GM19035 (cell line): ENCODE measurements around the gene EIF4E3.

Source experiments
- ATAC-seq: cut with Tn5 transposase; IDR thresholded peaks from one replicate; pipeline ENCODE4 v1.9.1; 2021; ENCODE audit not compliant: unreplicated experiment

The EIF4E3 gene

DNA sequence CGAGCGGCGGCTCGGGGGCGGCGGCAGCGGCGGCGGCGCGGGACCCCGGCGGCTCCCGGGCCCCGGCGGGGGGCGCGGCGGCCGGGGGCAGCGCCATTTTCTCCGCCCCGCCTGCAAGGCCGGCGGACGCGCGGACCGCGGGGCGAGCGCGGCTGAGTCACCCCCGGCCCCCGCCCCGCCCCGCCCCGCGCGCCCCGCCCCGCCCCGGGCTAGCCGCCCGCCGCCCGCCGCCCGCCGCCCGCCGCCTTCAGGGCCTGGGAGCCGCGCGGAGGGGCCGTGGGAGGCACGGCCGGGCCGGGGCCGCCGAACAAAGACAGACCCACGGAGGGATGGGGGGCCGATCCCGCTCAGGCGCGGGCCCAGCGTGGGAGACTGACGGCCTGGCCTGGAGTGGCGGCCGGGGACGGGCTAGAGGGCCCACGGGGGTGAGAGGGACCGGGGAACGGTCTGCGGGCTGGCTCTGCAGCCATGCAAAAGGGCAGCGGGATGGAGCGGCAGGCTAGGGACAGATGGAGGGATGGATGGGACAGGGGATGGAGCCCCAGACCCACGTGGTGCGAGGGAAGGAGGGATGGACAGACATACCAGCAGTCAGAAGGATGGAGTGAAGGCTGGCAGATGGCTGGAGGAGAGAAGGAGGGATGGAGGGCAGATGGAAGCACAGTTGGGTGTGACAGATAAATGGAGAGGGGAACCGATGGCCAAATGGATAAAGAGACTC, at the start of gene EIF4E3:
TSS of gene EIF4E3 (minus strand) at position 132 of the 721 bp plus-strand sequence. CDS start at position 97, 35 bp downstream.
- peak; percentile 47 for ATAC-seq

DNA sequence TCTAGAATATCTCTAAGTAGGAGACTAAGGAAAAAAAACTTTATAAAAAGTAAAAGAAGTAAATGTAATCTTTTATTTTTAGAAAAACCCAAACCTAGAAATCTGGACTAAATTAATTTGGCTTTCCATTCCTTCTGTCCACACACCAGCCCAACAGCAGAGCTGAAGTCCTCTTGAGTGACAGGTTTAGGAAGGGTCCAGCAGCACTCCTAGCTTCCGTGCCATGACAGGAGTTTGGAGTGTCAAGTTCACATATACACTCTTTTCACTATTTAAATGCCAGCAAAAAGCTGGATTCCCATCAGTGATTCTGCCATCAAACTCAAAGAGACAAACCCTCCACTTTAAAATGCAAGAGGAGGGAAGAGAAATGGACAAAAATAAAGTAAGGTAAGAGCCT, 46.7 kb upstream of the EIF4E3 start:
- no peak for ATAC-seq

GRCh38 chr3:71771126-71771525, 45.9 kb upstream of the EIF4E3 start:
- ATAC-seq: no peak

DNA sequence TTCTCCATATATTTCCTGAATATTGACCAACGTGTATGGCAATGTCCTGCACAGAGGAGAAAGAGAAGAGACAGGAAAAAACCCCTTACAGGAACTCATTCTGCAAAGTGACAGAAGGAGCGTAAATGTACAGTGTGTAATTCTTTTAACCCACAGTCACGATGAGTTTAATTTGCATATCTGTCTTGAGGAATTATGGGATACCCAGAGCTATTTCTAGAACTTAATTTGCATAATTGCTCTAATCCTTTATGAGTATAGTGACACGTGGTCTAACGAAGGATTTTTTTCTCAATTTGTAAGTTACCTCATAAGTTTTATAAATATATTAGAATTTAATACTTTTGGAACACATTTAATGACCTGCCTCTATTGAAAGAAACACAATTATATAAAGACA, 38.2 kb upstream of the EIF4E3 start:
- ATAC-seq: no peak

- ATAC-seq: no peak
Observed at GRCh38 chr3:71760140-71760539, 34.9 kb upstream of the EIF4E3 start.

- ATAC-seq: no peak
Observed at GRCh38 chr3:71759401-71759800, 34.2 kb upstream of the EIF4E3 start.

DNA sequence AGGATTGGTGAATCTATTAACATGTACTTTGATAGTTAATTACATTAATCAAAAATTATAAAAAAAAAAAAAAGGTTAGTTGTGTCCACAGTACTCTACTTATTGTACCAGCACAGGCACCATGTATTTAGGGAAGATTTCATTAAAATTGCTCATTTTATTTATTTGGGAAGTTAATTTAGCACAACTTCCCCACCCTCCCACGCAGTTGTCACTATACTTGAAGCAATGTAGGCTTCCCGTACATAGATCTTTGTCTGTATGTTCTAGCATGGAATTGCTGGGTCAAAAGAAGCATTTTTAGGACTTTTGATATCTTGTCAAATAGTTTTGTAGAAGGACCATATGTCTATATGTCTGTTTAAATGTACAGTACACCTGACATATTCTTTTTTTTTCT, 32.9 kb upstream of the EIF4E3 start:
- ATAC-seq: no peak

GRCh38 chr3:71754610-71755253, 29.5 kb upstream of the EIF4E3 start:
- ATAC-seq: no peak

- ATAC-seq: no peak
Observed at GRCh38 chr3:71753701-71754609, 28.8 kb upstream of the EIF4E3 start, which contains the start of gene GPR27. Gene GPR27, plus strand, starts transcription at chr3:71753855. Its CDS starts 195 bp downstream, at chr3:71754050.

- ATAC-seq: no peak
Observed at GRCh38 chr3:71752831-71753700, 27.9 kb upstream of the EIF4E3 start.

GRCh38 chr3:71751602-71752001, 26.4 kb upstream of the EIF4E3 start:
- no peak for ATAC-seq

DNA sequence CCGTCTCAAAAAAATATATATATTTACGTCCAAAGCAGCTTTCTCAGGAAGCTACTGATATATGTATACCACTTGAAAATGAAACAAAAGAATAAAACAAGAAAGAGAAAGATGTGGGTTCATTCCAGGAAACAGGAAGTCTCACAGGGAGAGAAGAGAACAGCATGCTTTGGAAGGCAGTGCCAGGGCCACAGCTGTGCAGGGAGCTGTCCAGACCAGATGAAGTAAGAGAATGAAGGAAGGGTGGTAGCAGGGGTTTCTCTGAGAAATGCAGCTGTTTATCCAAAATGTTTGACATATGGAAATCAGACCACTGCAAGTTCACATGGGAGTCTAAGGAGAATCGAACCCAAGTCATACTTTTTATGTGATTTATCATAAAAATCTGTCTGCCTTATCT, 19.5 kb upstream of the EIF4E3 start:
- ATAC-seq: no peak

DNA sequence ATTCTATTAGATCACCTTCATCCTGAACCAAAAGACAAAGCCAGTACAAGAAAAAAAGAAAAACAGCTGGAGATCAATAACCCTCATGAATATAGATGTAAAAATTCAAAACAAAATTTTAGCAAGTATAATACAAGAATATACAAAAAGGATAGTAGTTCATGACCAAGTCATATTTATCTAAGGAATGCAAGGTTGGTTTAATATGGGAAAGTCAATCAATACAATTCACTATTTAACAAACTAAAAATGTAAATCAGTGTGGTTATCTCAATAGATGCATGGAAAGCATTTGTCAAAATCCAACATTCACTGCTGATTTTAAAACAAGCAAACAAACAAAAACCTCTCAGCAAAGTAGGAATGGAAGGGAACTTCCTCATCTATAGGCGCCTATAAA, 17.4 kb upstream of the EIF4E3 start:
- ATAC-seq: no peak

DNA sequence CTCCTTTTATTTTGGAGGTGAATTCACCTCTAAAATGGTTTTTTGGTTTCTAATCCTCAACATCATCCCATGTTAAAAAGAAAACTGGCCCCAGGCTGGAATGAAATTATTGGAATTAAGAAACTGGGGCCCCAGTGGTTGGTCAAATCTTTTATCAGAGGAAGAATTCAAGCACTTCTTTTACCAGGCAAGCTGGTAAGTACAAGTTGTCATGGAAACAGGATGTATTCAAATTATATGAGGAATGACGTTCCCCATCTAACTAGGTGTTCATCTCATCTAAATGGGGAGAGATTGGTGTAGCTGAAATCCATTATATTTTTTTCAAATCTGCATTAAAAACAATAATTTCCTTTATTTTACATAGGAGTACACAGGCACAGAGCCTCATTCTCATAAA, 9.7 kb upstream of the EIF4E3 start:
- no peak for ATAC-seq

DNA sequence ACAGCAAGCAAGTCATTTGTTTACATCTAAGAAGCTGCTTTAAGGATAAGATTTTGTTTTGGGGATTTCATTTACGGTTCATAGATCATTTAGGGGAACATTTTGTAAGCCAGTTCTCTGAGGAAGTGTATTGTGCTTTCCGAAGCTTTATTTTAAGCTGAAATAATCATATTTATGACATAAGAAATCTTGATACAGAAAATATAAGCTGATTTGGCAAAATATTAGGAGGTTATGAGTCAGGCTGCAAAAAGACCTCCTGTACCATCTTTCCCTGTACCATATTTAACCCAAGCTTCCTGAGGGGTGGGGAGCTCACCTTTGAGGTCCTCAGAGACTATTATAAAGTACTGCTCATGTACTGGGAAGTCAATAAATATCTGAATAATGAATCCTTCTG, 8.1 kb upstream of the EIF4E3 start:
- ATAC-seq: no peak

- no peak for ATAC-seq
Observed at GRCh38 chr3:71732637-71733036, 7.4 kb upstream of the EIF4E3 start.

DNA sequence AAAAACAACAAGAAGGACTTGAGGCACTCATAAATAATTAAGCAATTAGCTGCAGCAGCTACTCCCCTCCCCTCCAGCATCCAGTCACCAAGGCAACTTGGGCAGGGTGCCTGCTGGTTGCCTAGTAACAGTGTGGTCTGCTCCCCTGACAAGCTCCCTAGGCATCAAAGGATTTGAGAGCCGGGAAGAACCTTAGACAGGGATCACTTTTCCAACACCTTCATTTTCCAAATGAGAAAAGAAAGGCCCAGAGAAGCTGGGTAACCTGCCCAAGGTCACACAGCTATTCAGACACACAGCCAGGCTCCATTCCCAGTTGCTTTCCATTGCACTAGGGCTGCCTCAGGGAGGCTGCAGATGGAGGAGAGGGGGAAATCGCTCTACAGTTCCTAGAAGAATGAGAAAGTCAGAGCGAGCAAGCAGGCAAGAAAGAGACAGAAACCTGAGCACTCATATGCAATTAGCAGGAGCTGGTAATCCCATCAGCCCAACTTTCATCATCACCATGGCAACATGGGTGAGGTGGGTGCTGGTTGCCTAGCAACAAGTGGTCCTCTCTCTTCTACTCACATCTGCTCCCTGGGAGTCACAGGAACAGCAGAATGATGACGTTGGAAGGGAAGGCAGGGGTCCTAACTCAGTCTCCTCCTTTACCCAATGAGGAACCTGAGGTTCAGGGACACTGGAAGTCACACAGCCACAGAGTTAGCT, 3.6 kb upstream of the EIF4E3 start:
- ATAC-seq: no peak

DNA sequence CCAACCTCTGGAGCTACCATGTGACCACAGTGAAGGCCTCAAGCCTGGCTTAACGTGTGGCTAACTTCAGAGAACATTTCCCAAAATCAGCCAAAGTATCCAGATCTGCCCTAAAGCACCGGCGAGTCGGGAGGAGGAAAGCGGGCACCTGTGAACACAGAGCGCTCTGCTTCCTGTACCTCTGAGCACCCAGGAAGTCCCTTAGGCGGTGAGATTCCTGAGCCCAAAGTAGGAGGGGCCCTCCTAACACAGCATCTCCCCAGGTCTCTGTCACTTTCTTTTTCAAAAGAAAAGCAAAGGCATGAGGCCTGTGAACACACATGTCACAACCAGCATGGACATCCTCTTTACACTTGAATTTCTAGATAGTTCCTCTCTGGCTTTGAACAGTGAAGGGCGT, 944 bp upstream of the EIF4E3 start:
- ATAC-seq: no peak

DNA sequence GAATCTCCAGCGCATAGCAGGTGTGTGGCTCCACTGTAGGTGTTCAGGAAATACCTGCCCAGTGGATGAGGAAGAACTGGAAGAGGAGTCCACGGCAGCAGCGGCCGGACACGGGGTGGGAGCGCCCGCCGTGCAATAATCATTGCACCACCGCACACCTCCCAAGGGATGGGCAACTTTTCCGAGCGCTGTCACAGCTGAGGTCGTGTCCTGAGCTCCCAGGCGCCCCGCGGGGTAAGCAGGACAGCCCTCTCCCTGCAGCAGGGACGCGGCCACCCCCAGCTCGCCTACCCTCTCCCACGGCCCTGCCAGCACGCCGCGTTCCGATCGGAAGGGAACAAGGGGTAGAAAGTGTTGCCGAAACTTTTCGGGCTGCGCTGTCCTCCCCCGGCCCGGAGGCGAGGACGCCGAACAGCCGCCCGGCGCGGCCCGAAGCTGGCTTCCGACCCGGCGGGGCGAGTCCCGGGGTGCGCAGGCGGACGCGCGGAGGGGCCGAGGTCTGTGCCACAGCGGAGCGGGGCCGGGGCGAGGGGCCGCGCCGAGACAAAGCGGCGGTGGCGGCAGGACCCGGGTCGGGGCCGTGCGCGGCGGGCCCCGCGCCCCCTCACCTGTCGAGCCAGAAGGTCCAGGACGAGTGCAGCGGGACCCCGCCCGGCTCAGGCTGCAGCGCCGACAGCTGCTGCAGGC, 475 bp downstream of the EIF4E3 start:
- peak; percentile 58 for ATAC-seq

DNA sequence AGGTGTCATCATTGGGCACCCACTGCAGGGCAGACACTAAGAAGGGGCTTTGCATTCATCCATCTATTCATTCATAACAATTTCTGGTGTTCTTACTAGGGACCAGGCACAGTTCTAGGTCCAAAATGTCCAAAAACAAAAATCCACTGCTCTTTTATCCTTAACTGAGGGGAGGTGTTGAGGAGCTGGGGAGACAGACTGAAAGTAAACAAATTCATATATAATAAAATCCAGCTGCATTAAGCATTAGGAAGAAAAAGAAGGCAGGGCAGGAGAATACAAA, 1.1 kb downstream of the EIF4E3 start:
- ATAC-seq: no peak
